Measurements from ENCODE around the gene LSM8.

GRCh38 chr7:118183428-118183785 is 557 bp upstream of the LSM8 start:
- TF ChIP-seq, protein P1, sequence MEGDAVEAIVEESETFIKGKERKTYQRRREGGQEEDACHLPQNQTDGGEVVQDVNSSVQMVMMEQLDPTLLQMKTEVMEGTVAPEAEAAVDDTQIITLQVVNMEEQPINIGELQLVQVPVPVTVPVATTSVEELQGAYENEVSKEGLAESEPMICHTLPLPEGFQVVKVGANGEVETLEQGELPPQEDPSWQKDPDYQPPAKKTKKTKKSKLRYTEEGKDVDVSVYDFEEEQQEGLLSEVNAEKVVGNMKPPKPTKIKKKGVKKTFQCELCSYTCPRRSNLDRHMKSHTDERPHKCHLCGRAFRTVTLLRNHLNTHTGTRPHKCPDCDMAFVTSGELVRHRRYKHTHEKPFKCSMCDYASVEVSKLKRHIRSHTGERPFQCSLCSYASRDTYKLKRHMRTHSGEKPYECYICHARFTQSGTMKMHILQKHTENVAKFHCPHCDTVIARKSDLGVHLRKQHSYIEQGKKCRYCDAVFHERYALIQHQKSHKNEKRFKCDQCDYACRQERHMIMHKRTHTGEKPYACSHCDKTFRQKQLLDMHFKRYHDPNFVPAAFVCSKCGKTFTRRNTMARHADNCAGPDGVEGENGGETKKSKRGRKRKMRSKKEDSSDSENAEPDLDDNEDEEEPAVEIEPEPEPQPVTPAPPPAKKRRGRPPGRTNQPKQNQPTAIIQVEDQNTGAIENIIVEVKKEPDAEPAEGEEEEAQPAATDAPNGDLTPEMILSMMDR (IDR thresholded peaks at IDR 0.05; ENCODE audit: insufficient read depth, low read length): no peak
- no peak for TF ChIP-seq GABPA (IDR thresholded peaks at IDR 0.05; ENCODE audit: low read depth)
- TF ChIP-seq POLR2AphosphoS5 (IDR thresholded peaks at IDR 0.05; ENCODE audit: low read depth): no peak
- TF ChIP-seq SPI1 (IDR thresholded peaks at IDR 0.05; ENCODE audit: borderline replicate concordance, low read depth): no peak
- no peak for TF ChIP-seq REST (IDR thresholded peaks at IDR 0.05; ENCODE audit: insufficient replicate concordance, low read depth)
